Activated CD8-positive, alpha-beta memory T cell treated with anti-CD3 and anti-CD28 coated beads, Interleukin-2, amount 50 U/mL, for 1 hour (primary cell): Measurements from ENCODE around the gene SULF2.

Source experiments
- DNase-seq: peaks from one replicate; pipeline ENCODE4 v3.0.0-alpha.2; 2020; ENCODE audit errors: extremely low read depth

Gene SULF2

GRCh38 chr20:47669152-47669425, 116.2 kb downstream of the SULF2 start:
- no peak for DNase-seq

- no peak for DNase-seq
These were observed 116.7 kb downstream of the SULF2 start for GRCh38 chr20:47668313-47669151.

GRCh38 chr20:47667531-47668312, 117.6 kb downstream of the SULF2 start:
- DNase-seq, result no peak

- DNase-seq, result no peak
These were observed 118.2 kb downstream of the SULF2 start for GRCh38 chr20:47667086-47667485.

GRCh38 chr20:47666304-47666703, 119.0 kb downstream of the SULF2 start:
- DNase-seq, result no peak

- DNase-seq, result no peak
These were observed 119.9 kb downstream of the SULF2 start for GRCh38 chr20:47665221-47665991.

- no peak for DNase-seq
These were observed 120.5 kb downstream of the SULF2 start for GRCh38 chr20:47664744-47665143.

GRCh38 chr20:47664068-47664437, 121.2 kb downstream of the SULF2 start:
- no peak for DNase-seq

- peak; percentile 20 for DNase-seq
These were observed 121.8 kb downstream of the SULF2 start for GRCh38 chr20:47663354-47664067.

- DNase-seq, result no peak
These were observed 122.6 kb downstream of the SULF2 start for GRCh38 chr20:47662483-47663353.

GRCh38 chr20:47661714-47662113, 123.6 kb downstream of the SULF2 start:
- no peak for DNase-seq

- no peak for DNase-seq
These were observed 124.1 kb downstream of the SULF2 start for GRCh38 chr20:47660983-47661700.

GRCh38 chr20:47660602-47660905, 124.7 kb downstream of the SULF2 start:
- DNase-seq, result no peak

GRCh38 chr20:47659904-47660601, 125.2 kb downstream of the SULF2 start:
- DNase-seq, result no peak

- DNase-seq, result no peak
These were observed 129.0 kb downstream of the SULF2 start for GRCh38 chr20:47656318-47656717.

- DNase-seq, result no peak
These were observed 129.6 kb downstream of the SULF2 start for GRCh38 chr20:47655635-47656034.

GRCh38 chr20:47654370-47654769, 130.9 kb downstream of the SULF2 start:
- no peak for DNase-seq

GRCh38 chr20:47653869-47654268, 131.4 kb downstream of the SULF2 start:
- DNase-seq, result no peak

- DNase-seq, result no peak
These were observed 132.5 kb downstream of the SULF2 start for GRCh38 chr20:47652794-47653193.

- DNase-seq, result no peak
These were observed 133.0 kb downstream of the SULF2 start for GRCh38 chr20:47652301-47652700.
